Bronchial epithelial cell (primary cell): ENCODE data around the gene SPOCK2. TPM values are rescaled to one million over a fixed set of nuclear protein-coding genes. Genes with fewer than 3 reads are reported as not detected.

Experiments
- DNase-seq: peaks from one replicate; pipeline ENCODE4 v3.0.0-alpha.2; 2010; ENCODE audit warnings: low read depth
- FAIRE-seq: peaks from 2 replicates; lab custom pipeline; 2011; peaks lifted over from hg19 to GRCh38; lab: Jason Lieb, UNC
- H3K27me3 ChIP-seq: 2 replicates; pipeline ENCODE4 v1.5.1; 2011; ENCODE audit warnings: low read length; ENCODE audit not compliant: control insufficient read depth, insufficient read depth
- H3K36me3 ChIP-seq: 2 replicates; pipeline ENCODE4 v1.5.1; 2011; ENCODE audit warnings: low read length; ENCODE audit not compliant: control insufficient read depth, insufficient read depth
- H3K4me3 ChIP-seq: 2 replicates; pipeline ENCODE4 v1.5.1; 2011; ENCODE audit warnings: mild to moderate bottlenecking, low read depth, low read length, control low read depth
- CTCF ChIP-seq: IDR thresholded peaks from 2 replicates; pipeline ENCODE4 v1.5.1; 2011; ENCODE audit warnings: mild to moderate bottlenecking, moderate library complexity, low read length, control low read depth, inconsistent platforms; ENCODE audit not compliant: insufficient read depth, severe bottlenecking
- total RNA-seq: library from RNA; depleted of rRNA; stranded (reverse); fragments of >200 nt; gene quantifications from 2 replicates; pipeline ENCODE4 v1.2.1, GENCODE V29; 2014

SPOCK2 gene
- total RNA-seq, 1 donor from 2014 or later: 0.26 TPM

- DNase-seq (no peak), FAIRE-seq (no peak)
- Histone ChIP-seq H3K27me3 (peaks cover 6% of the 10 kb centered on the region), H3K36me3 (no peaks in the 10 kb centered on the region), H3K4me3 (no peak overlapping the region)
- TF ChIP-seq CTCF: no peak
These were observed 25.3 kb downstream of the SPOCK2 start for GRCh38 chr10:72062832-72063702.

- Histone ChIP-seq H3K36me3 (no peaks in the 10 kb centered on the region), H3K27me3 (peaks cover 4% of the 10 kb centered on the region), H3K4me3 (no peak overlapping the region)
- FAIRE-seq (no peak), DNase-seq (no peak)
- TF ChIP-seq CTCF: no peak
These were observed 26.0 kb downstream of the SPOCK2 start for GRCh38 chr10:72062382-72062781.

- no peak for FAIRE-seq
- no peak for TF ChIP-seq CTCF
- no peak overlapping the region for H3K4me3 ChIP-seq
- H3K27me3 ChIP-seq: peaks cover 6% of the 10 kb centered on the region
- DNase-seq: no peak
- no peaks in the 10 kb centered on the region for H3K36me3 ChIP-seq
These were observed 26.4 kb downstream of the SPOCK2 start for GRCh38 chr10:72061930-72062329.

- FAIRE-seq (no peak), DNase-seq (no peak)
- peaks cover 4% of the 10 kb centered on the region for H3K27me3 ChIP-seq
- no peaks in the 10 kb centered on the region for H3K36me3 ChIP-seq
- TF ChIP-seq CTCF: peak; percentile 10
- no peak overlapping the region for H3K4me3 ChIP-seq
These were observed 26.9 kb downstream of the SPOCK2 start for GRCh38 chr10:72061491-72061890.

GRCh38 chr10:72059843-72060822 lies 28.2 kb downstream of the SPOCK2 start:
- Histone ChIP-seq H3K27me3 (peaks cover 4% of the 10 kb centered on the region), H3K36me3 (no peaks in the 10 kb centered on the region), H3K4me3 (no peak overlapping the region)
- FAIRE-seq (no peak), DNase-seq (no peak)
- no peak for TF ChIP-seq CTCF
